GM10266 (cell line): Measurements from ENCODE around the gene PDF.

Experiments
- DNase-seq: peaks from one replicate; pipeline ENCODE4 v3.0.0; 2012; ENCODE audit errors: extremely low spot score
- TF ChIP-seq, protein P1 (sequence below): IDR thresholded peaks from 2 replicates; pipeline ENCODE4 v1.5.1; 2012; ENCODE audit warnings: mild to moderate bottlenecking, low read depth; ENCODE audit not compliant: control insufficient read depth, insufficient read depth; ENCODE audit errors: missing control alignments

Gene PDF

DNA sequence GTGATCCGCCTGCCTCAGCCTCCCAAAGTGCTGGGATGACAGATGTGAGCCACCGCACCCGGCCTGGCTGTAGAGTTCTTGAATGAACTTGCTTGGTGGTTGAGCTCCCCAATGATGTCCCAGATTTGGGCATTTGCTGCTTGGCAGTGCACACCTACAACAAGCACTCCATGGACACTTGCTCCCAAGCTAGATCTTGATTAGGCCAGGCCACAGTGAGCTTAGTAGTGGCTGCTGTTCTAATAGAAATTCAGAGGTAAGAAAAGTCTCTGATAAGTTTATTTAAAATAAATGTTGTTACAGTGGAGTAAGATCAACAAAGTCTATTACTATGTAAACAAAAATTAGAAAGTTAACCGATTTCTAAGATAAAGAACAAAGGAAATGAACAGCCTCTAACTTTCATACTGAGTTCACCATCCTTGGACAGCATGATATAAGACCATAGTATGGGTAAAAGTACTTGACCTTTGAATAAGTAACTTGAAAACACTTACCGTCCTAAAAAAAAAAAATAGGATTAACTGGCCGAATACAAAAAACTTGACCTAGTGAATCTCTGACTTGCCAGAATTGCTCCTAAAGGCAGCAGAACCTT, 20.2 kb upstream of the PDF start:
- TF ChIP-seq, protein P1, sequence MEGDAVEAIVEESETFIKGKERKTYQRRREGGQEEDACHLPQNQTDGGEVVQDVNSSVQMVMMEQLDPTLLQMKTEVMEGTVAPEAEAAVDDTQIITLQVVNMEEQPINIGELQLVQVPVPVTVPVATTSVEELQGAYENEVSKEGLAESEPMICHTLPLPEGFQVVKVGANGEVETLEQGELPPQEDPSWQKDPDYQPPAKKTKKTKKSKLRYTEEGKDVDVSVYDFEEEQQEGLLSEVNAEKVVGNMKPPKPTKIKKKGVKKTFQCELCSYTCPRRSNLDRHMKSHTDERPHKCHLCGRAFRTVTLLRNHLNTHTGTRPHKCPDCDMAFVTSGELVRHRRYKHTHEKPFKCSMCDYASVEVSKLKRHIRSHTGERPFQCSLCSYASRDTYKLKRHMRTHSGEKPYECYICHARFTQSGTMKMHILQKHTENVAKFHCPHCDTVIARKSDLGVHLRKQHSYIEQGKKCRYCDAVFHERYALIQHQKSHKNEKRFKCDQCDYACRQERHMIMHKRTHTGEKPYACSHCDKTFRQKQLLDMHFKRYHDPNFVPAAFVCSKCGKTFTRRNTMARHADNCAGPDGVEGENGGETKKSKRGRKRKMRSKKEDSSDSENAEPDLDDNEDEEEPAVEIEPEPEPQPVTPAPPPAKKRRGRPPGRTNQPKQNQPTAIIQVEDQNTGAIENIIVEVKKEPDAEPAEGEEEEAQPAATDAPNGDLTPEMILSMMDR = no peak
- no peak for DNase-seq

DNA sequence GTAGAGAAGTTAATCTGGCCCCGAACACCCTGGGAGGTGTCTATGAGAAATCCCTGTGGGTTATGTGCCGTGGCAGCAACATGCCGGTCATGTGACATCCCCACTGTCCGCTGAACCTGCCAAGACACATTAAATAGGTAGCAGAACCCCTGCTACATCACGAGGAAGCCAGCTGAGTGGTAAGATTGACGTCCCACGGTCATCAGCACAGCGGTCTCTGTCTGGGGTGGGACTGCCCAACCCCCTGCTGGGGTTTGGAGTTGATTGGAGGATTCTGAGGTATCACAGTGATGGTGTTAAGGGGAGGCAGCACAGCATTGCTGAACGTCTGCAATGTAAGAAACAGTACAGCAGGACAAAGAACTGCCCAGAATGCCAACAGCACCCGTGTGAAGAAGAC, 19.1 kb upstream of the PDF start:
- no peak for DNase-seq

GRCh38 chr16:69348222-69348621, 17.8 kb upstream of the PDF start:
- no peak for DNase-seq

More for the DNA sequence above, 19.1 kb upstream of the PDF start:
- TF ChIP-seq, protein P1 = no peak

GRCh38 chr16:69346683-69347082, 16.3 kb upstream of the PDF start:
- TF ChIP-seq, protein P1 = no peak
- no peak for DNase-seq

More at GRCh38 chr16:69348222-69348621, 17.8 kb upstream of the PDF start:
- TF ChIP-seq, protein P1 = no peak

DNA sequence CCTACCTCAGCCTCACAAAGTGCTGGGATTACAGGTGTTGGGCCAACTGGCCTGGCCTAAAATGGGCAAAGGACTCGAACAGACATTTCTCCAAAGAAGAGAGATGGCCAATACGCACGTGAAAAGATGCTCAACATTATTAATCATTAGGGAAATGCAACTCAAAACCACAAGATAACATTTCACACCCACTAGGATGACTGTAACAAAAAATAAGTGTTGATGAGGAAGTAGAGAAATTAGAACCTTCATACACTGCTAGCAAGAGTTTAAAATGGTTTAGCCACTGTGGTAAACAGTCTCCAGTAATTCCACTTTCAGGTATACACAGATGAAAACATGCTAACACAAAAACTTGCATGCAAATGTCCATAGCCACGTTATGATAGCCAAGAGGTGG, 15.5 kb upstream of the PDF start:
- TF ChIP-seq, protein P1 = no peak
- no peak for DNase-seq

- no peak for DNase-seq
- TF ChIP-seq, protein P1 = no peak
Observed at GRCh38 chr16:69344171-69344570, 13.8 kb upstream of the PDF start.

- DNase-seq = no peak
- TF ChIP-seq, protein P1 = no peak
Observed at GRCh38 chr16:69340095-69340644, 9.8 kb upstream of the PDF start.
